Measurements from ENCODE around the gene NUTM2G.
"Not testable (repeated sequence)": the region's sequence is repeated elsewhere in the genome, so short reads cannot be mapped to it uniquely, and the experiment has no call there.

NUTM2G gene

DNA sequence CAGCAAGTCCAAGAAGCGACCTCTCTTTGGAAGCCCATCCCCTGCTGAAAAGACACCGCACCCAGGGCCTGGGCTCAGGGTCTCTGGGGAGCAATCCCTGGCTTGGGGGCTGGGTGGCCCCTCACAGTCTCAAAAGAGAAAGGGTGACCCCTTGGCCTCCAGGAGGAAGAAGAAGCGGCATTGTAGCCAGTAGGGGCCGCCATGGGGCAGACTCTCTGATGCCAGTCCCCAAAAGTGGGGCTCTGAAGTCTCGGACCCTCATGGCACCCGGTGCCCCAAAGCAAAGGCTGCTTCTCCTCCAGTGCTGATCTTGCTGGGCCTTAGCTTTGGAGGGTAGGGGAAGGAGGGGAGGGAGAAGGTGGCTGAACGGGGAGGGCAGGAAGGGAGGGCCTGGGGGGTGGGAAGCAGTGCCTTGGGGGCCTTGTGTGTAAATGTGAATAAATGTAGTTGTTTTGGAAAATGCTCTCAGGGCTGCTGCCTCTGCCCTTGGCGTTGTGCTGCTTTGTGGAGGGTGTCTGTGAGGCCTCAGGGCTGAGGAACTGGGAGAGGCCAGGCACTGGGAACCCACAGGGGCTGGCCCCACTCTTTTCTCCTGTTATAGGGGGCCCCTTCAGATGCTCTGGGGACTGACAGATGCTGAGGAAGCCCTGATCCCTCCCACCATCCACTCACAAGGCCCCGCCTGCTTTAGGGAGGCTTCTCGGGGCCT lies 10.5 kb downstream of the NUTM2G start:
- H3K4me3 ChIP-seq (ENCODE audit: low read depth, low read length); DNase-seq (ENCODE audit: low read depth): not testable (repeated sequence)

DNA sequence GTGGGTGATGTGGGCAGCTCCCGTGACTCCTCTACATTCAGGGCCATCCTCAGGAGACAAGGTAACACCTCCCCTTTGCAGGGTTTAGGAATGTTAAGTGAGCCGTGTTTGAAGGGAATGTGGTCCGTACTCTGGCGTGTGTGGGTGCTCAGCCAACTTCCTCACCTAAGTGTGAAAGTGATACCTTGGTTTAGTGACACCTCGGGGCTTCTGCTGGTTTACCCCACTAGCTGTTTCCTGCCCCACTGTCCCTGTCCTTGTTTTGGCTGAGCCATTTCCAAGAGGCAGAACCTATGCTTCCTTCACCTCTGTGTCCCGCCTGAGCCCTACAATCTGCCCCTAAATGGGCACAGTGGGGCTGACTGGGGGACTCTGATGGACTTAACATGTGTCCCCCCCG lies 12.3 kb downstream of the NUTM2G start:
- not testable (repeated sequence) for DNase-seq (ENCODE audit: low read depth); H3K4me3 ChIP-seq (ENCODE audit: low read depth, low read length)

DNA sequence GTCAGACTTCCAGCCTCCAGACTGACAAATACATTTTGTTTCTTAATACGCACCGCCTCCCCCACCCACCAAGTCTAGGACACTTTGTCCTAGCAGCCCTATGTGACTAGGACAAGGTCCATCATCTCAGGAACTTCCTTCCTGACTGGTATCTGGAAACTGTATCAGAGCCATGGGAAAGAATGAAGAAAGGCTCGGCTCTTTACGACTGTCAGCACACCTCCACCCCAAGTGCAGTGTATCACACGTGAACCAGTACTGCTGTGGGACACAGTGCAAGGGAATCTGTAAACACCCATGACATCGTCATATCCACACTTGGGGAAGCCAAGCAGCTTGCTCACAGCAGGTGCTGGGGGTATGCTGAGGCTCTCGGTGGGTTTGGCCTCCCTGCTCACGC lies 13.0 kb downstream of the NUTM2G start:
- DNase-seq (ENCODE audit: low read depth); H3K4me3 ChIP-seq (ENCODE audit: low read depth, low read length): not testable (repeated sequence)

DNA sequence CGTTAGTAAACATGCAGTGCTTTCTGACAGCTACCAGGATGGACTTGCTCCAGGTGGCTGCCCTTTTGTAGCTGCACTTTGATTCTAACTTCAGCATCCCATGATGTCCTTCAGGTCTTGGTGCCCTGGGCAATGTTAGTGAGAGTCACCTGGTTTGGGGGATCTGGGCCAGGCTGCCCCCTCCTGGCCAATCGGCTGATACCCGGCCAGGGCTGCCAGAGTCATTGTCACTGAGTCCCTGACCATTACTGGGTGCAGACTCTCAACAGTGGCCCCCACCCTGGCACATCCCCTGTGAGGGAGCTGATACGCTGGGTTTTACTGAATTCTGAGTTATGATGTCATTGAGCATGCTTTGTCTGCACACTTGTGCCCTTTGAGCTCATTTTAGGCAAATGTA lies 13.5 kb downstream of the NUTM2G start:
- not testable (repeated sequence) for H3K4me3 ChIP-seq (ENCODE audit: low read depth, low read length); DNase-seq (ENCODE audit: low read depth)

DNA sequence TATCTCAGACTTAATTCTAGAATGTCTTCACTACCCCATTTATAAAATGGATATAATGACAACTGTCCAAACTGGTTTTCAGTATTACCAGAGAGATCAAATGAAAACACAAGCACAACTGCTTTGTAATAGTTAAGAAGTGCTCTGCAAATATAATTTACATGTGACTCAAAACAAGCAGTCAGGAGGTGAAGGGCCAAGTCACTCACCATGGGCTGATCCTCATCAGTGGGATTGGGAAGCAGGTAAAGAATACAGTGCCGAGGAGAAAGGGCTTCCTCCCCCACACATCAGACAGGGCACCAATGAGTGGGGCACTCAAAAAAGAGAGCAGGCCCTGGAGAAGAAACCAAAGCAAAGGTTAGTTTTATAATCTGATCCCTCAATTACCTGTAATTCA lies 20.7 kb downstream of the NUTM2G start:
- not testable (repeated sequence) for H3K4me3 ChIP-seq (ENCODE audit: low read depth, low read length); DNase-seq (ENCODE audit: low read depth)

DNA sequence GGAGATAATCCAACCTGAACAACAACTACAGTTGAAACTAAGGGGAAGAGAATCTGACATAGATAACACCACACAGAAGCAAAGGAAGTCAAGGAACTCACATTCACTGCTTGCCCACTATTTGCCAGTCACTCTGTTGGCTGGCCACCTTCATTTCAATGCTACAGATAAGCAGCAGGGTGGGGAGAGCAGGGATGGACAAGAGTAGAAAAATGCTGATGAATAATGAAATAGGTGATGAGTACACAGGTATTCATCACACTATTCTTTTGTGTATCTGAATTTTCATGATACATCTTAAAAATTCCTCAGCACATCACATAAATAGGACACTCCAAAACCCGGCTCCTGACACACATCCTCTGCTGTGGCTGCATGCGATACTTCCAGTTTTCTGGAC lies 21.9 kb downstream of the NUTM2G start:
- not testable (repeated sequence) for H3K4me3 ChIP-seq (ENCODE audit: low read depth, low read length); DNase-seq (ENCODE audit: low read depth)

DNA sequence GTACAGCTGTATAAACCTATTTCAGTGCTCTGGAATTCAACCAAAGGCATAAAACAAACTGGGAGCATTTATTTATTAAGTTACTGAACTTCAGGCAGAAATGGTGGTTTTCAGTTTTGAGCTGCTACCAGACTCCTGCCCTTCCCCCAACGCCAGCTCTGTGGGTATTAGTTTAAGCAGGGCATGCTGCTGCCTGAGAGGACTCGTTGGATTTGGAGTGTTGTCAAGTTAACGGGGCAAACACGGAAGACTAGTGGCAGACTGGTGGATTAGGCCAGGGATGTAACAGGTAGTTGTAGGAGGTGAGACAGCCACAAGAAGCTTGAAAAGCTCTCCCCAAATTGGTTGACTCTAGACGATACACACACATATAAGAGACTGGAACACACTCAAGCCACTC lies 38.9 kb downstream of the NUTM2G start:
- not testable (repeated sequence) for DNase-seq (ENCODE audit: low read depth); H3K4me3 ChIP-seq (ENCODE audit: low read depth, low read length)

DNA sequence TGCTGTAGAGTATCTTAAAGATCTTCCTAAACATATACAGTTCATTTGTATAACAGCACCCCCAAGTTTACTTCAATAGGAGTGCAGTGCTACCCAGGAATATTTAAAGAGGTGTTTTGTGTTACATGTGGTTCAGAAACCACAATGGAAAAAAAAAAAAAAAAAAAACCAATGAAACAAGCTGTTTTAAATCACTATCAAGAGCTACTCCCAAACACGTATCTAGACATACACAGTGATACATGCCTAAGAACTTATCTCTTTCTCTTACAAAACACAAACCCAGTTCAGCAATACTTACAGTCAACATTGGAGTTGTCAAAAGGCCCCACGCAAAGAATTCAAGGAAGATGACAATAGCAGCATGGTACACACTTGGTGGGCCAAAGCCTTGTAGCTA lies 43.9 kb downstream of the NUTM2G start:
- DNase-seq (ENCODE audit: low read depth); H3K4me3 ChIP-seq (ENCODE audit: low read depth, low read length): not testable (repeated sequence)

DNA sequence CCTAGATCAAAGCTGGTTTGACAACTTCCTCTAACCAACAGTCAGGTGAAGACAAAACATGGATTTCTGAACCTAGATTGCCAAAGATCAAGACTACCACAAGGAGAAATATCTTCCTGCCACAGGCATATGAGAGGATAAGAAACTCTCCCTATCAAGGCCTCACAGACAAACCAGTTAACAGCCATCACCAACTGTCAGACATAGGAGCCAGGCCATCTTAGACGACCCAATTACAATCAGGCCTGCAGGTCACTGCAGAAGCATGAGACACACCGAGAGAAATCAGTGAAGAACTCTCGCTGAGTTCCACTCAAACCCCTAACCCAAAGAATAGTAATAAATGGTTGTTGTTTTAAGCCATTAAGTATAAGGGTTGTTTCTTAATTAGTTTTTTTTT lies 45.4 kb downstream of the NUTM2G start:
- not testable (repeated sequence) for H3K4me3 ChIP-seq (ENCODE audit: low read depth, low read length); DNase-seq (ENCODE audit: low read depth)

DNA sequence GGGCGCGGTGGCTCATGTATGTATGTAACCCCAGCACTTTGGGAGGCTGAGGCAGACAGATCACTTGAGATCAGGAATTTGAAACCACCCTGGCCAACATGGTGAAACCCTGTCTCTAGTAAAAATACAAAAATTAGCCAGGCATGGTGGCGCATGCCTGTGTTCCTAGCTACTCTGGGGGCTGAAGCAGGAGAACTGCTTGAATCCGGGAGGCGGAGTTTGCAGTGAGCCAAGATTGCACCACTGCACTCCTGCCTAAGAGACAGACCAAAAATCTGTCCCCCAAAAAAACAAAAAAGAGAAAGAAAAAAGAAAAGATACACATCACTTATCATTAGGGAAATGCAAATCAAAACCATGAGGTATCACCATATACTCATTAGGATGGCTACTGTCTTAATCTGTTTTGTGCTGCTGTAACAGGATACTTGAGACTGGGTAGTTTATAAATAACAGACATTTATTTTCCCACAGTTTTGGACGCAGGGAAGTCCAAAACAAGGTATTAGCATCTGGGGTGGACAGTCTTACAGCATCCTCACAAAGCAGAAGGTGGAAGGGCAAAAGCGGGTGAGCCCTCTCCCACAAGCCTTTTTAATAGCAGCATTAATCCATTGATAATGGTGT lies 55.0 kb downstream of the NUTM2G start:
- not testable (repeated sequence) for H3K4me3 ChIP-seq (ENCODE audit: low read depth, low read length); DNase-seq (ENCODE audit: low read depth)

DNA sequence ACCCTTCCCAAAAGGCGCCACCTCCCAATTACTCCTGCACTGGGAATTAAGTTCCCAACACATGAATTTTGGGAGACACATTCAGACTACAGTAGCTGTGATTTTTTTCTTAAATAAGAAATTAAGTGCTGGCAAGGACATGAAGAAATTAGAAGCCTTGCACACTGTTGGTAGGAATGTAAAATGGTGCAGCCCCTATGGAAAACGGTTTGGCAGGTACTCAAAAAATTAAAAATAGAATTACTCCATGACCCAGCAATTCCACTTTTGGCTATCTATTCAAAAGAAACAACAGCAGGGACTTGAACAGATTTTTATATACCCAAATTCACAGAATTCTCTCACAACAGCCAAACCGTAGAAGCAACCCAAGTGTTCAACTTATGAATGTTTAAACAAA lies 55.5 kb downstream of the NUTM2G start:
- DNase-seq (ENCODE audit: low read depth); H3K4me3 ChIP-seq (ENCODE audit: low read depth, low read length): not testable (repeated sequence)

DNA sequence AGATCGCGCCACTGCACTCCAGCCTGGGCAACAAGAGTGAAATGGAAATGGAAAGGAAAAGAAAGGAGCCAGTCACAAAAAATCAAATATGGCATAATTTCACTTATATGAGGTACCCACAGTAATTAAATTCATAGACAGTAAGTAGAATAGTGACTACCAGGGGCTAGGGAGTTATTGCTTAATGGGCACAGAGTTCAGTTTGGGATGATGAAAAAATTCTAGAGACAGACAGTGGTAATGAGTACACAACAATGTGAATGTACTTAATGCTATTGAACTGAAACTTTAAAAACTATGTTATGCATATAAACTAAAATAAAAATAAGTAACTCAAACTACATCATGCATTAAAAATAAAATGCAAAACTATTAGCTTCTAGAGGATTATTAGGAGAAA lies 56.2 kb downstream of the NUTM2G start:
- H3K4me3 ChIP-seq (ENCODE audit: low read depth, low read length); DNase-seq (ENCODE audit: low read depth): not testable (repeated sequence)
